ENCODE measurements around the gene IFRD1.
"Not testable (repeated sequence)": the region's sequence is repeated elsewhere in the genome, so short reads cannot be mapped to it uniquely, and the experiment has no call there.

Gene IFRD1

GRCh38 chr7:112442210-112442609 lies 8.1 kb upstream of the IFRD1 start:
- DNase-seq, result no peak

GRCh38 chr7:112444505-112444904 lies 5.8 kb upstream of the IFRD1 start:
- no peak for DNase-seq

GRCh38 chr7:112446431-112446830 lies 3.8 kb upstream of the IFRD1 start:
- no peak for DNase-seq

GRCh38 chr7:112447406-112447805 lies 2.9 kb upstream of the IFRD1 start:
- no peak for DNase-seq

GRCh38 chr7:112448381-112448780 lies 1.9 kb upstream of the IFRD1 start:
- DNase-seq, result peak in 1 of 51 donors; percentile 37

- no peak for DNase-seq
These were observed 1.4 kb upstream of the IFRD1 start for GRCh38 chr7:112448891-112449290.

- DNase-seq, result peak in 2 of 51 donors; percentile 14 to 62
These were observed 907 bp upstream of the IFRD1 start for GRCh38 chr7:112449353-112449752.

GRCh38 chr7:112450807-112451761 lies 824 bp downstream of the IFRD1 start:
- peak; percentile 66 to 97 (median 89) for DNase-seq

- peak in 22 of 51 donors; percentile 2 to 30 (median 12) for DNase-seq
These were observed 2.0 kb downstream of the IFRD1 start for GRCh38 chr7:112452102-112452888.

GRCh38 chr7:112453505-112454171 lies 3.4 kb downstream of the IFRD1 start:
- DNase-seq, result no peak

GRCh38 chr7:112454191-112454590 lies 3.9 kb downstream of the IFRD1 start:
- not testable (repeated sequence) for DNase-seq

- DNase-seq, result no peak
These were observed 9.4 kb downstream of the IFRD1 start for GRCh38 chr7:112459645-112460044.

GRCh38 chr7:112462236-112462635 lies 12.0 kb downstream of the IFRD1 start:
- peak in 5 of 51 donors; percentile 11 to 51 (median 39) for DNase-seq

GRCh38 chr7:112467867-112468266 lies 17.6 kb downstream of the IFRD1 start:
- DNase-seq, result no peak

GRCh38 chr7:112470194-112470593 lies 19.9 kb downstream of the IFRD1 start:
- no peak for DNase-seq

GRCh38 chr7:112476390-112477052 lies 26.3 kb downstream of the IFRD1 start:
- no peak for DNase-seq

GRCh38 chr7:112481121-112481736 lies 31.0 kb downstream of the IFRD1 start:
- peak in 1 of 51 donors; percentile 10 for DNase-seq

GRCh38 chr7:112481833-112482670 lies 31.8 kb downstream of the IFRD1 start:
- DNase-seq, result peak in 4 of 51 donors; percentile 4 to 24 (median 16)

- DNase-seq, result no peak
These were observed 34.5 kb downstream of the IFRD1 start for GRCh38 chr7:112484671-112485167.
